A549 treated with RU486 at 1 μM for 4 hours (cell line): ENCODE measurements around the gene PHOX2B. TPM values are rescaled to one million over a fixed set of nuclear protein-coding genes. Genes with fewer than 3 reads are reported as not detected.

Source experiments
- total RNA-seq: library from RNA; stranded (reverse); fragments of 200-300 nt; extraction: Qiagen RNA extraction; gene quantifications from 5 replicates; pipeline ENCODE4 v1.2.3, GENCODE V29; 2022; ENCODE audit warnings: low read depth

The PHOX2B gene
- total RNA-seq = not detected in 5 replicates

GRCh38 chr4:41748571-41749475 is at the start of gene PHOX2B:
Gene PHOX2B (minus strand): TSS chr4:41748725. CDS start chr4:41748610, 115 bp downstream.

Other genes with a start within 250 kb of the PHOX2B start
- 32.2 to 46.0 TPM (median 41.4 TPM) in 5 replicates for gene LIMCH1, start 210.6 kb downstream of the PHOX2B start, total RNA-seq
- gene TMEM33, start 186.7 kb upstream of the PHOX2B start, total RNA-seq = 29.3 to 49.2 TPM (median 48.1 TPM) in 5 replicates
- 0.05 to 0.13 TPM (median 0.11 TPM) in 5 replicates for gene DCAF4L1, start 233.0 kb upstream of the PHOX2B start, total RNA-seq
- 17.5 to 37.7 TPM (median 26.6 TPM) in 5 replicates for gene SLC30A9, start 241.8 kb upstream of the PHOX2B start, total RNA-seq